ENCODE measurements around the gene GP1BB. TPM values are rescaled to one million over a fixed set of nuclear protein-coding genes. Genes with fewer than 3 reads are reported as not detected.

The GP1BB gene
- total RNA-seq, 2 donors from 2014 or later = 6.8 to 60.3 TPM

- no peaks in the 10 kb centered on the region for H3K27me3 ChIP-seq (replicated peaks; ENCODE audit: insufficient read depth)
- 73% methylated on average over 21 of the region's 21 CpGs for WGBS
- intact Hi-C loops (cut with DNase I) = no loop called here
- H3K36me3 ChIP-seq = no peaks in the 10 kb centered on the region
- H3K9me3 ChIP-seq = no peaks in the 10 kb centered on the region
- no peak for TF ChIP-seq POLR2AphosphoS5 (IDR thresholded peaks at IDR 0.05)
- no peak for TF ChIP-seq CTCF (IDR thresholded peaks at IDR 0.05)
- no peak for TF ChIP-seq POLR2A (IDR thresholded peaks at IDR 0.05)
- H3K4me1 ChIP-seq (replicated peaks) = no peaks in the 10 kb centered on the region
- H3K4me3 ChIP-seq = no peak overlapping the region
- H3K27ac ChIP-seq = no peak overlapping the region
- no peak for DNase-seq (ENCODE audit: low spot score)
Measured at GRCh38 chr22:19688301-19689290, 34.7 kb upstream of the GP1BB start.

- DNase-seq (ENCODE audit: low spot score) = no peak
- WGBS = 83% methylated on average over 15 of the region's 15 CpGs
- H3K27me3 ChIP-seq (replicated peaks; ENCODE audit: insufficient read depth) = no peaks in the 10 kb centered on the region
- no peaks in the 10 kb centered on the region for H3K36me3 ChIP-seq
- no peaks in the 10 kb centered on the region for H3K4me1 ChIP-seq (replicated peaks)
- H3K27ac ChIP-seq = no peak overlapping the region
- no peaks in the 10 kb centered on the region for H3K9me3 ChIP-seq
- intact Hi-C loops (cut with DNase I) = no loop called here
- TF ChIP-seq POLR2AphosphoS5 (IDR thresholded peaks at IDR 0.05) (no peak), CTCF (IDR thresholded peaks at IDR 0.05) (no peak), POLR2A (IDR thresholded peaks at IDR 0.05) (no peak)
- H3K4me3 ChIP-seq = no peak overlapping the region
Measured at GRCh38 chr22:19689408-19689807, 33.9 kb upstream of the GP1BB start.

- TF ChIP-seq POLR2A (IDR thresholded peaks at IDR 0.05) (no peak), POLR2AphosphoS5 (IDR thresholded peaks at IDR 0.05) (no peak), CTCF (IDR thresholded peaks at IDR 0.05) (no peak)
- WGBS = 49% methylated on average over 9 of the region's 9 CpGs
- no peak for DNase-seq (ENCODE audit: low spot score)
- Histone ChIP-seq H3K4me1 (replicated peaks) (no peaks in the 10 kb centered on the region), H3K27ac (no peak overlapping the region), H3K36me3 (no peaks in the 10 kb centered on the region), H3K4me3 (no peak overlapping the region), H3K27me3 (replicated peaks; ENCODE audit: insufficient read depth) (no peaks in the 10 kb centered on the region), H3K9me3 (no peaks in the 10 kb centered on the region)
- intact Hi-C loops (cut with DNase I) = no loop called here
Measured at GRCh38 chr22:19691007-19691720, 32.2 kb upstream of the GP1BB start.

- no peak overlapping the region for H3K4me3 ChIP-seq
- no peak for DNase-seq (ENCODE audit: low spot score)
- H3K4me1 ChIP-seq (replicated peaks) = no peaks in the 10 kb centered on the region
Measured at GRCh38 chr22:19691721-19692341, 31.5 kb upstream of the GP1BB start.

More at GRCh38 chr22:19691721-19692341, 31.5 kb upstream of the GP1BB start:
- no peaks in the 10 kb centered on the region for H3K9me3 ChIP-seq
- peak overlapping the region in 1 of 2 donors; percentile 3 for H3K27ac ChIP-seq
- TF ChIP-seq POLR2AphosphoS5 (IDR thresholded peaks at IDR 0.05) = no peak
- no peak for TF ChIP-seq POLR2A (IDR thresholded peaks at IDR 0.05)
- no peak for TF ChIP-seq CTCF (IDR thresholded peaks at IDR 0.05)
- H3K36me3 ChIP-seq = no peaks in the 10 kb centered on the region
- WGBS = 14% methylated on average over 19 of the region's 19 CpGs
- intact Hi-C loops (cut with DNase I) = no loop called here
- H3K27me3 ChIP-seq (replicated peaks; ENCODE audit: insufficient read depth) = no peaks in the 10 kb centered on the region

All from prostate gland (tissue), 2 donors.